DOHH2 (cell line): ENCODE data around the gene AK8.

Experiments used
- H3F3A ChIP-seq: fragments of 200-600 bp; sonication (generic), shearing (Covaris generic); 2 replicates; pipeline ENCODE4 v1.6.0; 2016; ENCODE audit warnings: antibody characterized with exemption, mild to moderate bottlenecking; ENCODE audit not compliant: control insufficient read depth, insufficient read depth
- H3K27ac ChIP-seq: fragments of 200-600 bp; sonication (generic); 2 replicates; pipeline ENCODE4 v1.5.1; 2014; ENCODE audit warnings: low read depth, mild to moderate bottlenecking, low read length, moderate library complexity
- H3K27me3 ChIP-seq: fragments of 200-600 bp; sonication (generic); 2 replicates; pipeline ENCODE4 v1.6.1; 2014; ENCODE audit warnings: mild to moderate bottlenecking, low read length, mixed read lengths; ENCODE audit not compliant: control insufficient read depth
- H3K36me3 ChIP-seq: fragments of 200-600 bp; sonication (generic); 2 replicates; pipeline ENCODE4 v1.6.1; 2014; ENCODE audit warnings: mild to moderate bottlenecking, low read length, moderate library complexity, mixed read lengths; ENCODE audit not compliant: control insufficient read depth
- H3K4me1 ChIP-seq: fragments of 200-600 bp; sonication (generic); 2 replicates; pipeline ENCODE4 v1.6.1; 2014; ENCODE audit warnings: mild to moderate bottlenecking, low read length, mixed read lengths; ENCODE audit not compliant: control insufficient read depth
- H3K4me2 ChIP-seq: fragments of 200-600 bp; sonication (generic); 2 replicates; pipeline ENCODE4 v1.6.0; 2014; ENCODE audit warnings: mild to moderate bottlenecking, low read length, moderate library complexity
- H3K4me3 ChIP-seq: fragments of 200-600 bp; sonication (generic); 2 replicates; pipeline ENCODE4 v1.5.1; 2014; ENCODE audit warnings: mild to moderate bottlenecking, low read length, mixed read lengths
- H3K79me2 ChIP-seq: fragments of 200-600 bp; sonication (generic); 2 replicates; pipeline ENCODE4 v1.6.1; 2014; ENCODE audit warnings: mild to moderate bottlenecking, low read length, mixed read lengths; ENCODE audit not compliant: control insufficient read depth
- H3K9me2 ChIP-seq: fragments of 200-600 bp; sonication (generic); replicated peaks from 2 replicates; pipeline ENCODE4 v1.6.1; 2014; ENCODE audit warnings: mild to moderate bottlenecking, low read length, mixed read lengths; ENCODE audit not compliant: control insufficient read depth
- H3K9me3 ChIP-seq: fragments of 200-600 bp; sonication (generic); 2 replicates; pipeline ENCODE4 v1.6.1; 2014; ENCODE audit warnings: antibody characterized with exemption, low read length, mixed read lengths; ENCODE audit not compliant: control insufficient read depth, insufficient read depth
- H4K20me1 ChIP-seq: fragments of 200-600 bp; sonication (generic); 2 replicates; pipeline ENCODE4 v1.6.0; 2014; ENCODE audit warnings: low read depth, mild to moderate bottlenecking, antibody characterized with exemption, low read length, moderate library complexity; ENCODE audit not compliant: control insufficient read depth, insufficient read depth
- EZH2phosphoT487 ChIP-seq: fragments of 200-600 bp; sonication (generic); IDR thresholded peaks from 2 replicates; pipeline ENCODE4 v1.6.1; 2017; ENCODE audit warnings: borderline replicate concordance, mild to moderate bottlenecking, antibody characterized with exemption, low read length, moderate library complexity, mixed read lengths
- TF ChIP-seq, protein P1 (sequence below): fragments of 200-600 bp; sonication (generic); IDR thresholded peaks from one replicate; pipeline ENCODE4 v1.5.1; 2014; ENCODE audit warnings: antibody characterized with exemption, mild to moderate bottlenecking, low read depth, low read length; ENCODE audit not compliant: poor library complexity, severe bottlenecking

The AK8 gene

DNA sequence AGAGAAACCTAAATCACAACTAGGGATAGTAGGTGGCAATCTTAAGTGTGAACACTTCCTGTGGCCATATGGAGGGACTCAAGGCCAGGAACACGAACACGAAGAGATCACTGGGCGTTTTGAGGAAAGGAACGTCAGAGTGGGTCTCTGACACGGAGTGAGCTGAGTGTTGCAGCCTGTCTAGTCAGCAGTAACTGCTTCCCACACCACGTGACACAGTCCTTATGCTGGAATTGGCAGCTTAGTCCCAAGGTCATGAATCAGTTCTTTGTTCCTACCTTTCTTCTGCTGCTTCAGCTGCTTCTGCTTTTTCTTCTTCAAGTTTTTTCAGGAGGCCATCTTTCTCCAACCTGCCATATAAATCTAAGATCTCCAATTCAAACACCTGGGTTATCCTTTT is 18.8 kb upstream of the AK8 start:
- no peaks in the 10 kb centered on the region; the same call in 1 of the 2 replicates for H4K20me1 ChIP-seq
- no peaks in the 10 kb centered on the region for H3K27me3 ChIP-seq
- H3K4me2 ChIP-seq = no peak overlapping the region
- H3F3A ChIP-seq = no peaks in the 10 kb centered on the region; the same call in 1 of the 2 replicates
- no peak for TF ChIP-seq EZH2phosphoT487
- TF ChIP-seq, protein P1, sequence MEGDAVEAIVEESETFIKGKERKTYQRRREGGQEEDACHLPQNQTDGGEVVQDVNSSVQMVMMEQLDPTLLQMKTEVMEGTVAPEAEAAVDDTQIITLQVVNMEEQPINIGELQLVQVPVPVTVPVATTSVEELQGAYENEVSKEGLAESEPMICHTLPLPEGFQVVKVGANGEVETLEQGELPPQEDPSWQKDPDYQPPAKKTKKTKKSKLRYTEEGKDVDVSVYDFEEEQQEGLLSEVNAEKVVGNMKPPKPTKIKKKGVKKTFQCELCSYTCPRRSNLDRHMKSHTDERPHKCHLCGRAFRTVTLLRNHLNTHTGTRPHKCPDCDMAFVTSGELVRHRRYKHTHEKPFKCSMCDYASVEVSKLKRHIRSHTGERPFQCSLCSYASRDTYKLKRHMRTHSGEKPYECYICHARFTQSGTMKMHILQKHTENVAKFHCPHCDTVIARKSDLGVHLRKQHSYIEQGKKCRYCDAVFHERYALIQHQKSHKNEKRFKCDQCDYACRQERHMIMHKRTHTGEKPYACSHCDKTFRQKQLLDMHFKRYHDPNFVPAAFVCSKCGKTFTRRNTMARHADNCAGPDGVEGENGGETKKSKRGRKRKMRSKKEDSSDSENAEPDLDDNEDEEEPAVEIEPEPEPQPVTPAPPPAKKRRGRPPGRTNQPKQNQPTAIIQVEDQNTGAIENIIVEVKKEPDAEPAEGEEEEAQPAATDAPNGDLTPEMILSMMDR = no peak
- H3K4me3 ChIP-seq = no peak overlapping the region
- no peaks in the 10 kb centered on the region for H3K4me1 ChIP-seq
- H3K36me3 ChIP-seq = peaks cover 76% of the 10 kb centered on the region
- H3K9me2 ChIP-seq = no peaks in the 10 kb centered on the region
- H3K27ac ChIP-seq = no peak overlapping the region
- H3K9me3 ChIP-seq = no peaks in the 10 kb centered on the region
- H3K79me2 ChIP-seq = no peaks in the 10 kb centered on the region

DNA sequence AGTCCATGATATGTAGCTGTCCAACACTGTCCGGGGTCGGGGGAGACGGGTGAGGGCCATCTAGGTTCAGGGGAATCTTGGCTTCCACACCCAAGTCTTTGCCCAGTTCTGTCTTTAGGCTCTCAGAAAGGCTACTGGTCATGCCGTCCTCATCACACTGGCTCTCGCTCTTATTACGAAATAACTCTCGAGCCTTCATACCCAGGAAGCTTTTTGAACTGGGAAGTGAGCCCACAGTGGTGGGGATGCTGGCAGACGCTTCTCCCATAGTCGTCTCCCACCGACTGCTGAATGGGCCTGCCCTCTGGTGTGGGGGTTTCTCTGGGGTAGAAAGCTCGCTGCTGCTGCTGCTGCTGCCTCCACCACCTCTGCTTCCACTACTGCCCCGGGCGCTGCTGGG is 18.2 kb upstream of the AK8 start:
- H3K4me1 ChIP-seq = no peaks in the 10 kb centered on the region
- no peak overlapping the region for H3K4me2 ChIP-seq
- no peaks in the 10 kb centered on the region for H3K27me3 ChIP-seq
- H3F3A ChIP-seq = peaks cover 5% of the 10 kb centered on the region
- no peak overlapping the region for H3K27ac ChIP-seq
- H3K79me2 ChIP-seq = no peaks in the 10 kb centered on the region
- TF ChIP-seq, protein P1 = no peak
- no peak for TF ChIP-seq EZH2phosphoT487
- H3K36me3 ChIP-seq = peaks cover 69% of the 10 kb centered on the region
- H3K9me2 ChIP-seq = no peaks in the 10 kb centered on the region
- no peaks in the 10 kb centered on the region for H3K9me3 ChIP-seq
- no peaks in the 10 kb centered on the region; the same call in 1 of the 2 replicates for H4K20me1 ChIP-seq
- H3K4me3 ChIP-seq = no peak overlapping the region

DNA sequence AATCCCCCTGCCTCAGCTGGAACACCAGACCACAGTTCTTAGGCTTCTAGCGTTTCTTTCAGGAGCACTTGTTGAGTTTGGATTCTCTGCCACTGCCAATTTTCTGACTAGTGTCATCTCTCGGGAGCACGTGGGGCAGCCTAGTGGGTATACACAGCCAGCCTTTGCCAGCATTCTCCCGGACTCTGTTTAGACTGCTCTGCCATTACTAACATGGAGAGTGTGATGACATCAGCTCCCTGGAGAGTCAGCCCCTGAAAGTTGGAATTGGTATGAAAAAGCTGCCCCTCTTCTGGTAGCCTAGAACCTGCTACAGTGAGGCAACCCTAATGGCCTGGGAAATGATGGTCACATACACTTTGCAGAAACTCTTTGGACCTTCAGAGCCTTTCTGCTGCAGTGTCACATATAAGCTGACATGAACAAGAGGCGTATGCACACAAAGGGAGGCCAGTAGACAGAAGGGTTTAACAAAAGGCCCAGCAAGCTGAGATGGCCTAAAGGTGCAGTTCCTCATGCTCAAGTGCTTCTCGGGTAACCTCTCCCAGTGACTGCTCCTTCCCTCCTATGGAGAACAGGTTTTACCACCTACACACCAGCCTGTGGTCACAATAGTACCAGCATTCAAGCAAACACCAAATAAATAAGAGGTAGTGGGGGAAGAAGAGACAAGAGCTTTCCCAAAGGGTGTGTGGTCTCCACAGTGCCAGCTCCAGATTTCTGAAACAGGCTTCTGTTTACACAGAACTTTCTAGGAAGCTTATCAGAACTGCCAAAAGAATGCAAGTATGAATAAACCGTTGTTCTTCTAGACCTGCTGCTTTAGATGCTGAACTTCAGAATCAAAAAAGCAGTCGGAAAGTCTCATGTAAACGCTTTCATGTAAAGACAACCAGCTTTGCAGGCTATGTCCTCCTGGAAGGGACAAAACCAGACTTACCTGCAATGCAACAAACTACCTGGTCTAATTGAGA is 17.1 kb upstream of the AK8 start:
- H3K4me1 ChIP-seq = no peaks in the 10 kb centered on the region
- H3K9me3 ChIP-seq = no peaks in the 10 kb centered on the region
- no peaks in the 10 kb centered on the region for H4K20me1 ChIP-seq
- no peaks in the 10 kb centered on the region for H3K9me2 ChIP-seq
- no peak overlapping the region for H3K4me3 ChIP-seq
- H3K27ac ChIP-seq = no peak overlapping the region
- H3F3A ChIP-seq = peaks cover 9% of the 10 kb centered on the region
- H3K79me2 ChIP-seq = no peaks in the 10 kb centered on the region
- no peak overlapping the region for H3K4me2 ChIP-seq
- TF ChIP-seq, protein P1 = no peak
- no peak for TF ChIP-seq EZH2phosphoT487
- peaks cover 58% of the 10 kb centered on the region for H3K36me3 ChIP-seq
- H3K27me3 ChIP-seq = no peaks in the 10 kb centered on the region
